Neural cell (in vitro differentiated cells): Measurements from ENCODE around the gene LANCL2.
A peak's percentile ranks its signal among the peaks of the same experiment; 100 is the strongest.

Experiments used
- EP300 ChIP-seq: fragments of 450-650 bp; conservative IDR thresholded peaks from 2 replicates; pipeline ENCODE4 v1.6.1; 2014; ENCODE audit warnings: antibody characterized with exemption, mild to moderate bottlenecking, moderate library complexity; ENCODE audit not compliant: poor library complexity, severe bottlenecking
- EZH2 ChIP-seq: fragments of 200-600, 300-800 bp; shearing (Covaris generic), sonication (generic); IDR thresholded peaks from 2 replicates; pipeline ENCODE4 v1.6.1; 2014; ENCODE audit warnings: antibody characterized with exemption, low read length, borderline replicate concordance, mild to moderate bottlenecking; ENCODE audit not compliant: insufficient read depth, poor library complexity, severe bottlenecking
- POLR2AphosphoS5 ChIP-seq: IDR thresholded peaks from 2 replicates; pipeline ENCODE4 v1.6.1; 2012
- RAD21 ChIP-seq: fragments of 450-650 bp; conservative IDR thresholded peaks from 2 replicates; pipeline ENCODE4 v1.6.1; 2014; ENCODE audit warnings: antibody characterized with exemption, mild to moderate bottlenecking, moderate library complexity
- TAF1 ChIP-seq: IDR thresholded peaks from 2 replicates; pipeline ENCODE4 v1.6.1; 2012; ENCODE audit warnings: low read depth
- TF ChIP-seq, protein P1 (sequence below): fragments of 450-650 bp; IDR thresholded peaks from 2 replicates; pipeline ENCODE4 v1.5.1; 2014; ENCODE audit warnings: antibody characterized with exemption, mild to moderate bottlenecking, moderate library complexity; ENCODE audit not compliant: poor library complexity, severe bottlenecking
- TF ChIP-seq, protein P2 (sequence below): IDR thresholded peaks from 2 replicates; pipeline ENCODE4 v1.6.1; 2012; ENCODE audit warnings: borderline replicate concordance

- TF ChIP-seq EZH2 (no peak), POLR2AphosphoS5 (no peak), EP300 (no peak), TAF1 (no peak), RAD21 (peak; percentile 72)
- TF ChIP-seq, protein P1, sequence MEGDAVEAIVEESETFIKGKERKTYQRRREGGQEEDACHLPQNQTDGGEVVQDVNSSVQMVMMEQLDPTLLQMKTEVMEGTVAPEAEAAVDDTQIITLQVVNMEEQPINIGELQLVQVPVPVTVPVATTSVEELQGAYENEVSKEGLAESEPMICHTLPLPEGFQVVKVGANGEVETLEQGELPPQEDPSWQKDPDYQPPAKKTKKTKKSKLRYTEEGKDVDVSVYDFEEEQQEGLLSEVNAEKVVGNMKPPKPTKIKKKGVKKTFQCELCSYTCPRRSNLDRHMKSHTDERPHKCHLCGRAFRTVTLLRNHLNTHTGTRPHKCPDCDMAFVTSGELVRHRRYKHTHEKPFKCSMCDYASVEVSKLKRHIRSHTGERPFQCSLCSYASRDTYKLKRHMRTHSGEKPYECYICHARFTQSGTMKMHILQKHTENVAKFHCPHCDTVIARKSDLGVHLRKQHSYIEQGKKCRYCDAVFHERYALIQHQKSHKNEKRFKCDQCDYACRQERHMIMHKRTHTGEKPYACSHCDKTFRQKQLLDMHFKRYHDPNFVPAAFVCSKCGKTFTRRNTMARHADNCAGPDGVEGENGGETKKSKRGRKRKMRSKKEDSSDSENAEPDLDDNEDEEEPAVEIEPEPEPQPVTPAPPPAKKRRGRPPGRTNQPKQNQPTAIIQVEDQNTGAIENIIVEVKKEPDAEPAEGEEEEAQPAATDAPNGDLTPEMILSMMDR, result peak; percentile 79
- TF ChIP-seq, protein P2, sequence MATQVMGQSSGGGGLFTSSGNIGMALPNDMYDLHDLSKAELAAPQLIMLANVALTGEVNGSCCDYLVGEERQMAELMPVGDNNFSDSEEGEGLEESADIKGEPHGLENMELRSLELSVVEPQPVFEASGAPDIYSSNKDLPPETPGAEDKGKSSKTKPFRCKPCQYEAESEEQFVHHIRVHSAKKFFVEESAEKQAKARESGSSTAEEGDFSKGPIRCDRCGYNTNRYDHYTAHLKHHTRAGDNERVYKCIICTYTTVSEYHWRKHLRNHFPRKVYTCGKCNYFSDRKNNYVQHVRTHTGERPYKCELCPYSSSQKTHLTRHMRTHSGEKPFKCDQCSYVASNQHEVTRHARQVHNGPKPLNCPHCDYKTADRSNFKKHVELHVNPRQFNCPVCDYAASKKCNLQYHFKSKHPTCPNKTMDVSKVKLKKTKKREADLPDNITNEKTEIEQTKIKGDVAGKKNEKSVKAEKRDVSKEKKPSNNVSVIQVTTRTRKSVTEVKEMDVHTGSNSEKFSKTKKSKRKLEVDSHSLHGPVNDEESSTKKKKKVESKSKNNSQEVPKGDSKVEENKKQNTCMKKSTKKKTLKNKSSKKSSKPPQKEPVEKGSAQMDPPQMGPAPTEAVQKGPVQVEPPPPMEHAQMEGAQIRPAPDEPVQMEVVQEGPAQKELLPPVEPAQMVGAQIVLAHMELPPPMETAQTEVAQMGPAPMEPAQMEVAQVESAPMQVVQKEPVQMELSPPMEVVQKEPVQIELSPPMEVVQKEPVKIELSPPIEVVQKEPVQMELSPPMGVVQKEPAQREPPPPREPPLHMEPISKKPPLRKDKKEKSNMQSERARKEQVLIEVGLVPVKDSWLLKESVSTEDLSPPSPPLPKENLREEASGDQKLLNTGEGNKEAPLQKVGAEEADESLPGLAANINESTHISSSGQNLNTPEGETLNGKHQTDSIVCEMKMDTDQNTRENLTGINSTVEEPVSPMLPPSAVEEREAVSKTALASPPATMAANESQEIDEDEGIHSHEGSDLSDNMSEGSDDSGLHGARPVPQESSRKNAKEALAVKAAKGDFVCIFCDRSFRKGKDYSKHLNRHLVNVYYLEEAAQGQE, result no peak
Observed at GRCh38 chr7:55415173-55415778, 50.1 kb downstream of the LANCL2 start.
